ENCODE data around the gene QKI.

The QKI gene

DNA sequence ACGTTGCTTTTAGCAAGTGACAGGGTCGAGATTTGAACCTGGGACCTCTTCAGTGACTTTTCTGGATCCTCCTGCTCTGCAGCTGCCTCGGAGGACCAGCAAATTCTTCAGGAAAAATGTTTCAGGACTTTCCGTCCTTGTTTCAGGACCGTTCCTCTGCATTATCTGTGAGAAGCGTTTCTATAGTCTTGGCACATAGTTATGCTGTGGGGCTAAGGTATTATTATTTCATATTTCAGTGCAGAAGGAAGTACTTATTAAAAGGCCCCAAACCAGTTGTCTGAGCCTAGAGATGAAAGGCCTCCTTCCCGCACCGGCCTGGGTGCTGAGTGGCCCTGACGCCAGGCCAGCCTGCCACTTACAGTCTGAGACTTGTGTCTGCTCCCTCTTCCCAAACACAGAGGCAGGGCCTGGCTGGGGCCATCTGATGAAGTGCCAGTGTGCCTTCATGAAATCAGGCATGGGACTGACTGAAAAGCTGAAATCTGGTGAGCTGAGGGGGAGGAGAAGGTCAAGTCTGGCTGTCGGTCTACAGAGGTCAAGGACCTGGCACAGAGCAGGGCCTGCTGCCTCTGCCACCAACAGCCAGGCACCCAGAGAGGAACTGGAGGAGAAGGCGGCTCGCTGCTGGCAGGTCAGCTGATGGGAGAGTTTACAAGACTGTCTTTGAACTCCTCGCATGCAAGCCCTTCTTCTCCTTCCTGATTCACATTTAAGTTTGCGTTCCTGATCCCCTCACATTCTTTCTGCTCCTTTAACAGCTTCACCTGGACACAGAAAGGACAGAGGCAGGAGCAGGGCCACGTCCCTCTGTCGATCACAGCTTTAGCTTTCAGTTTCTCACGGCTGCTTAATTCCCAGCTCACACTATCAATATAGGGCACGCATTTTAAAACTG, 8.9 kb upstream of the QKI start:
- DNase-seq (ENCODE audit: low read depth in 2 of 2), result peak; percentile 33 to 39
- H3K4me3 ChIP-seq (replicated peaks in 1 of 2; ENCODE audit: low read depth in 2 of 2, low read length in 2 of 2), result peak overlapping the region; percentile 8 to 30
- TF ChIP-seq, protein P1, sequence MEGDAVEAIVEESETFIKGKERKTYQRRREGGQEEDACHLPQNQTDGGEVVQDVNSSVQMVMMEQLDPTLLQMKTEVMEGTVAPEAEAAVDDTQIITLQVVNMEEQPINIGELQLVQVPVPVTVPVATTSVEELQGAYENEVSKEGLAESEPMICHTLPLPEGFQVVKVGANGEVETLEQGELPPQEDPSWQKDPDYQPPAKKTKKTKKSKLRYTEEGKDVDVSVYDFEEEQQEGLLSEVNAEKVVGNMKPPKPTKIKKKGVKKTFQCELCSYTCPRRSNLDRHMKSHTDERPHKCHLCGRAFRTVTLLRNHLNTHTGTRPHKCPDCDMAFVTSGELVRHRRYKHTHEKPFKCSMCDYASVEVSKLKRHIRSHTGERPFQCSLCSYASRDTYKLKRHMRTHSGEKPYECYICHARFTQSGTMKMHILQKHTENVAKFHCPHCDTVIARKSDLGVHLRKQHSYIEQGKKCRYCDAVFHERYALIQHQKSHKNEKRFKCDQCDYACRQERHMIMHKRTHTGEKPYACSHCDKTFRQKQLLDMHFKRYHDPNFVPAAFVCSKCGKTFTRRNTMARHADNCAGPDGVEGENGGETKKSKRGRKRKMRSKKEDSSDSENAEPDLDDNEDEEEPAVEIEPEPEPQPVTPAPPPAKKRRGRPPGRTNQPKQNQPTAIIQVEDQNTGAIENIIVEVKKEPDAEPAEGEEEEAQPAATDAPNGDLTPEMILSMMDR (IDR thresholded peaks at IDR 0.05; ENCODE audit: low read depth, low read length), result no peak

DNA sequence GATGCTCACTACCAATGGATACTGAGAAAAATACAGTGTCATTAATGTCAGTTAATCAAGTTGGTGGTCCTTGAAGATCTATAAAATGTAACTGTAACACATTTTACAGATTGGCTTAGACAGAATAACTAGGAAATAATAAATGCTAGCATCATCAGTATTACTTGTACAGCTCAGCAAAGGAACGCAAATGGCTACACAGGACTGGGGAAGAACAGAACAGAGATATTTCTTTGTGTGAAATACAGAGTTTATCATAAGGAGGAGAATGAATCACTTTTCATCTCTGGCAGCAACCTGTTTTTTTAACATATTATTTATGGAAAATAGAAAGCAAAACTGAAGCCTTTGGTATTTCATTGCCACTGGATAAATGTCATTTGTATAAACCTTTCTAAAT, 8.2 kb upstream of the QKI start:
- peak in 1 of 2 donors; percentile 29 for DNase-seq (ENCODE audit: low read depth in 2 of 2)
- H3K4me3 ChIP-seq (replicated peaks in 1 of 2; ENCODE audit: low read depth in 2 of 2, low read length in 2 of 2), result peak overlapping the region in 1 of 2 donors; percentile 30
- TF ChIP-seq, protein P1 (IDR thresholded peaks at IDR 0.05; ENCODE audit: low read depth, low read length), result no peak

DNA sequence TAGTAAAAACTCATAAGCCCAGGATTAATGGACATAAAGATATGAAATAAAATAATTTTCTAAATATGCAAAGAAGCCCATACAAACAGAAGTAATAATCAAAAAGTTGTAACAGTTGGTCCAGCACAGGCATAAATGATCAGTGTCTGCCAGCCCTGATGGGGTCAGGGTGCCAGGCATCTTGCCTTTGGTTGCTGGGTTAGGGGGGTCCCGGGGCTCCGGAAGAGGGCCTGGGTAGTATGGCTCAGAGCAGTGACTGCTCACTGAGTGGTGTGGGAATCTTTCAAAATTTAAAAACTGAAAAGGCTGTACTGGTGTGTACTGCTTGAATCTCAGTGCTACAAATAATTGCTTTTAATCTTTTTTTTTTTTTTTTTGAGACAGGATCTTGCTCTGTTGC, 7.7 kb upstream of the QKI start:
- no peak overlapping the region for H3K4me3 ChIP-seq (replicated peaks in 1 of 2; ENCODE audit: low read depth in 2 of 2, low read length in 2 of 2)
- TF ChIP-seq, protein P1 (IDR thresholded peaks at IDR 0.05; ENCODE audit: low read depth, low read length), result no peak
- DNase-seq (ENCODE audit: low read depth in 2 of 2), result no peak

DNA sequence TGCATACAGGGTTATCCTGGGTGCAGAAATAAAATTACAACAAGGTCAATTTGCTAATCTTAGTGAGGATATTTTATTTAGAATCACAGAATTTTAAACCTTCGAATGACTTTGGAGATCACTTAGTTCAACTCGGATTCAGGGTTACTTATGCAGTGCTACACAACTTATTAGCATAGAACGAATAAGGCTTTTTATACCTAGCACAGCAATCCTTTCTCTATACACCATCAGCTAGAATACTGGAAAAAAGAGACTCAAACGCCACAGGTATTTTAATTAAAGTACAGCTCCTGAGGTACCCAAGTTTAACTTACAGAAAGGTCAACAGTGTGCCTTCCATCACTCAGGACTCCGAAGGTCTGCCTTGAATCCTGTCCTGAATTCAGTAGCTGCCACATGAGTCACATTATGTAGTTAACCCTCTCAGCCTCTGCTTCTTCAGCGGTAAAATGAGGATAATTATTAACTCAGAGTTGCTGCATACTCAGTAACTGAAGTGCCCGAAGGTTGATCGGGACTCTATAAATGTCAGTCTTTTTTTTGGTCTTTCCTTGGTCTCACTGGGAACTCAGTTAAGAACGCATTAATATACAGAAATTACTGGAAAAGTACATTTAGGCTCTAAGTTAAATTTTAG, 6.0 kb upstream of the QKI start:
- H3K4me3 ChIP-seq (replicated peaks in 1 of 2; ENCODE audit: low read depth in 2 of 2, low read length in 2 of 2), result no peak overlapping the region
- DNase-seq (ENCODE audit: low read depth in 2 of 2), result no peak
- TF ChIP-seq, protein P1 (IDR thresholded peaks at IDR 0.05; ENCODE audit: low read depth, low read length), result no peak

DNA sequence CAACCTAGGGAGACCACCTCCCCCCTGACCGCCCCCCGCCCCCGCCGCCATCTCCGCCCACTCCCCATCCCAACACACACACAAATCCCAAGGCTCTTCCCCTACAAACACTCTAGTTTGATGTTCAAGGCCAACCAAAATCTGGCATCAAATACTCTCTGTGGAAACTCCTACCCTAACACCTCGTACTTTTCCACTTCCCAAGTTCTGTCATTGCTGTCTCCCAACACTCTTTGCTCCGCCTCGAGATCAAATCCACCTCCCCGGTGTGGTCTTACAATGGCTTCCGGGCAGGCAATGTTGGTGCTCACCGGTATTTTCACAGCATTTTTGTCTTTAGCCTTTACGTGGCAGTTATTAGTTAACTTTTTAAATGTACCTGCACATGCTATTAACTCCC, 4.8 kb upstream of the QKI start:
- TF ChIP-seq, protein P1 (IDR thresholded peaks at IDR 0.05; ENCODE audit: low read depth, low read length), result no peak
- no peak overlapping the region for H3K4me3 ChIP-seq (replicated peaks in 1 of 2; ENCODE audit: low read depth in 2 of 2, low read length in 2 of 2)
- no peak for DNase-seq (ENCODE audit: low read depth in 2 of 2)

DNA sequence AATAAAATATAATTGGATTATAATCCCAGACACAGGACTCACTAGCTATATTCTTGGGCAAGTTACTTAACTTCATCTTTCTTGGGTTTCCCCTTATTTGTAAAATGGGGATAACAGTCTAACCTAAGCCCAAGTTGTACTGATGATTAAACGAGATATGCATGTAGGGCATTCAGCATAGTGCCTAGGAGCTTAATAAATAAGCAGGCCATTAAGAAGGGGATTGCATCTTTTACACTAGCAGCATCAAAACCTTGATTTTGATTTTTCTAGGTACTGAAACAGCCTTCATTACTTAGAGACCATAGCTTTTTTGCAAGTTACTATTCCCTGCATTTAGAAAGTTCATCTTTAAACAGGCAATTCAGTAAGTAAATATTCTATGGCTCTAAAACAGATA, 2.2 kb upstream of the QKI start:
- H3K4me3 ChIP-seq (replicated peaks in 1 of 2; ENCODE audit: low read depth in 2 of 2, low read length in 2 of 2), result peak overlapping the region; percentile 61 to 74
- TF ChIP-seq, protein P1 (IDR thresholded peaks at IDR 0.05; ENCODE audit: low read depth, low read length), result no peak

More for the DNA sequence above, 2.2 kb upstream of the QKI start:
- DNase-seq (ENCODE audit: low read depth in 2 of 2), result no peak

Measured in cardiac fibroblast (primary cell).